Activated T-cell treated with anti-CD3 and anti-CD28 coated beads for 48 hours (primary cell): Measurements from ENCODE around the gene PPP1R10.

Experiments
- DNase-seq: peaks from one replicate; pipeline ENCODE4 v3.0.0-alpha.2; 2020; ENCODE audit warnings: low read depth

The PPP1R10 gene

DNA sequence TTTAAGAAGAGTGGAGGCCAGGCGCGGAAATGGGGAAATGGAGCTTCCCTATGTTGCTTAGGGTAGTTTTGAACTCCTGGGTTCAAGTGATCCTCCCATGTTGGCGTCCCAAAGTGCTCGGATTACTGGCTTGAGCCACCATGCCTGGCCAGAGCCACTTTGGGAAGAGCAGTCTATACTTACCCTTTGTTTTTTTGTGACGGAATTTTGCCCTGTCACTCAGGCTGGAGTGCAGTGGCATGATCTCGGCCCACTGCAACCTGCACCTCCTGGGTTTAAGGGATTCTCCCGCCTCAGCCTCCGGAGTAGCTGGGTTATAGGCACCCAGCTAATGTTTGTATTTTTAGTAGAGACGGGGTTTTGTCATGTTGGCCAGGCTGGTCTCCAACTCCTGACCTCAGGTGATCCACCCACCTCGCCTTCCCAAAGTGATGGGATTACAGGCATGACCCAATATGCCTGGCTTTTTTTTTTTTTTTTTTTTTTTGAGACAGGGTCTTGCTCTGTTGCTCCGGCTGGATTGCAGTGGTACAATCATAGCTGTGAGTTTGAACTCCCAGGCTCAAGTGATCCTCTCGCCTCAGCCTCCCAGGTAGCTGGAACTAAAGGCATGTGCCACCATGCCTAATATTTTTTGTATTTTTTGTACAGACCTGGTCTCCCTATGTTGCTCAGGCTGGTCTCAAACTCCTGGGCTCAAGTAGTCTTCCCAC, 18.0 kb downstream of the PPP1R10 start:
- no peak for DNase-seq

DNA sequence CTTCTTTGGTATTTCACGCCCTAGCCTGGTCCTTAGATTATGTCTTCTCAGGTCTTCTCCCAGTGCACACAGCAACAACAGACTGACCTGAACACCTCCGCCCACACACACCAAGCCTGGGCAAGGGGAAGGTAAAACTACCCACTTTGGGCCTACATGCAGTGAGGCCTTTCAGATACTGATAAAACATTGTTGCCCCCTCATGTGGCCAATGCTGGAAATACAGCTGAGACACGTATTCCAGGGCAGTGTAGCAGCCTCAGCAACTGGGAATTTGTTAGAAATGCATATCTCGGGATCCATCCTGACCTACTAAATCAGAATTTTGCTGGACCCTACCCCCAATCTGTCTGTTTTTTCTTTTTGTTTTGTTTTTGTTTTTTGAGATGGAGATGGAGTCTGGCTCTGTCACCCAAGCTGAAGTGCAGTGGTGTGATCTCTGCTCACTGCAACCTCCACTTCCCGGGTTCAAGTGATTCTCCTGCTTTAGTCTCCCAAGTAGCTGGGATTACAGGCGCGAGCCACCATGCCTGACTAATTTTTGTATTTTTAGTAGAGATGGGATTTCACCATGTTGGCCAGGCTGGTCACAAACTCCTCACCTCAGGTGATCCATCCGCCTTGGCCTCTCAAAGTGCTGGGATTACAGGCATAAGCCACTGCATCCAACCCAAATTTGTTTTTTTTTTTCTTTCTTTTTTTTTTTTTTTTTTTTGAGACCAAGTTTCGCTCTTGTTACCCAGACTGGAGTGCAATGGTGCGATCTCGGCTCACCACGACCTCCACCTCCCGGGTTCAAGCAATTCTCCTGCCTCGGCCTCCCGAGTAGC, 19.5 kb downstream of the PPP1R10 start:
- DNase-seq = peak; percentile 67

DNA sequence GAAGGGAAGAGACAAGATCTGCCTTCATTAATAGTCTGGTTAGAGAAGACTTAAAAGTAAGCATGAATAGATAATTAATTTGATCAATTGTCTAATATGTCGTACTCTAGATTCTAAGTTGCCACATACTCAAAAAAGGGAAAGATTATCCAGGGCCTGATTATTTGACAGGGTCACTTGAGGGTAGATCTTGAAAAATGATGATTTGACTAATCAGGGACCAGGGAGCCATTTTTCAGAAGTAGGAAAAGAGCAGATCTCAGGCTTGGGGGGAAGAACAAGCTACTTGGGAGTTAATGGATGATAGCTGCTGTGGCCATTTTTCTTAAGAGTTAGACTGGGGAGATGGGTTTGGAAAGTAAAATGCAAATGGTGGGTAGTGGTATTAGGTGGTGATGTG, 24.8 kb downstream of the PPP1R10 start:
- no peak for DNase-seq

DNA sequence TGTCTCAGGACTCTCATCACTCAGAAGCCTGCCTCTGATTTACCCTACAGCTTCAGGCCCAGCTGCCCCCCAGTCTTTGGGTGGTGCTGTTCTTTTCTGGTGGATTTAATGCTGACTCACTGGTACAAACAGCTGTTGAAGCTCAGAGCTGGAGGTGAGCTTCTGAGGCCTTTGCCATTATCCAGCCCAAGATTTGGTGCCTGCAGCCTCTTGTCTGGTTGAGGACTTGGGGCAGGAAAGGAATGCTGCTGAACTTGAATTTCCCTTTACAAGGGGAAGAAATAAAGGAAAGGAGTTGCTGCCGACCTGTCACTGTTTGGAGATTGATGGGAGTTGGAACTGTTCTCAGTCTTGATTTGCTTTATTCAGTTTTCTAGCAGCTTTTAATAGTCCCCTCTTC, 26.0 kb downstream of the PPP1R10 start:
- no peak for DNase-seq

DNA sequence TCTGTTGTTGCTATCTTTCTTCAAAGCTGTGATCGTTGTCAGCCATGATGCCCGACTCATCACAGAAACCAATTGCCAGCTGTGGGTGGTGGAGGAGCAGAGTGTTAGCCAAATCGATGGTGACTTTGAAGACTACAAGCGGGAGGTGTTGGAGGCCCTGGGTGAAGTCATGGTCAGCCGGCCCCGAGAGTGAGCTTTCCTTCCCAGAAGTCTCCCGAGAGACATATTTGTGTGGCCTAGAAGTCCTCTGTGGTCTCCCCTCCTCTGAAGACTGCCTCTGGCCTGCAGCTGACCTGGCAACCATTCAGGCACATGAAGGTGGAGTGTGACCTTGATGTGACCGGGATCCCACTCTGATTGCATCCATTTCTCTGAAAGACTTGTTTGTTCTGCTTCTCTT, 26.5 kb downstream of the PPP1R10 start:
- no peak for DNase-seq

DNA sequence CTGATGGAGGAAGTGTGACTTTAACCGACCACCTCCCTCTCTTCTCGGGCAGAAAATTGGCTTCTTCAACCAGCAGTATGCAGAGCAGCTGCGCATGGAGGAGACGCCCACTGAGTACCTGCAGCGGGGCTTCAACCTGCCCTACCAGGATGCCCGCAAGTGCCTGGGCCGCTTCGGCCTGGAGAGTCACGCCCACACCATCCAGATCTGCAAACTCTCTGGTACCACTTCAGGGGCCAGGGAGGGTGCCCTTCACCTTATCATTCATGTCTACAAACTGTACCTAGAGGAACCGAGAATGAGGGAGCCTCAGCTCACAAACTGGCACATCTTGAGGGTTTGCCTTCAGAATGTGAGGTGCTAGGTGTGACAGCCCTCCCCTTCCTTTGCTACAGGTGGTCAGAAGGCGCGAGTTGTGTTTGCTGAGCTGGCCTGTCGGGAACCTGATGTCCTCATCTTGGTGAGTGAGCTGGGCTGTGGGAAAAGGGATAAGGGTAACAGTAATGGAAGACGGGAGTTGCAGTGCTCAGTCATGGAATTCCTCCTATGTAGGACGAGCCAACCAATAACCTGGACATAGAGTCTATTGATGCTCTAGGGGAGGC, 27.2 kb downstream of the PPP1R10 start:
- no peak for DNase-seq

DNA sequence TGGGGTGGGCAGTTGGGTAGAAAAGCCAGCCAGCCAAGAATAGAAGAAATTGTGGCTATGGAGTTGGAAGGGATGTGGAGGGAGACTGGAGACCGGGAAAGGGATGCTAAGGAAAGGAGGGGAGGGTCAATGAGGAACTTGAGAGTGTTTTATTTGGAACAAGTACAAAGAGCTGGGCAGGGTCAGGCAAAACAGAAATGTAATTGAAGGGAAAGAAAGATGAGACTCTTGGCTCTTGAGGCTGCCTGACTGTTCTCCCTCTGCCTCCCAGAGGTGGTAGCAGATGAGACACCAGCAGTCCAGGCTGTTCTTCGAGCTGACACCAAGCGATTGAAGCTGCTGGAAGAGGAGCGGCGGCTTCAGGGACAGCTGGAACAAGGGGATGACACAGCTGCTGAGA, 33.1 kb downstream of the PPP1R10 start:
- no peak for DNase-seq

DNA sequence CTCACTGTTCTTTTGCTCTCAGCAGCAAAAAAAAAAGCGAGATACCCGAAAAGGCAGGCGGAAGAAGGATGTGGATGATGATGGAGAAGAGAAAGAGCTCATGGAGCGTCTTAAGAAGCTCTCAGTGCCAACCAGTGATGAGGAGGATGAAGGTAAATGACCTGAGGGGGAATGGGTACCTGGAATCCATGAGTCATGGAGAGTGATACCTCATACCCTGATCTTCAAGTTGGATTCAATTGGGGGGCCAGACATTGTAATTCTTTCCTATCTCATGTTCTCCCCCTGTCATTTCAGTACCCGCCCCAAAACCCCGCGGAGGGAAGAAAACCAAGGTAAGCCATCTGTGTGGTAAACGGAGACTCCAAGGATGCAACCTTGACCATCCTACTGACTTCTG, 39.0 kb downstream of the PPP1R10 start:
- no peak for DNase-seq

DNA sequence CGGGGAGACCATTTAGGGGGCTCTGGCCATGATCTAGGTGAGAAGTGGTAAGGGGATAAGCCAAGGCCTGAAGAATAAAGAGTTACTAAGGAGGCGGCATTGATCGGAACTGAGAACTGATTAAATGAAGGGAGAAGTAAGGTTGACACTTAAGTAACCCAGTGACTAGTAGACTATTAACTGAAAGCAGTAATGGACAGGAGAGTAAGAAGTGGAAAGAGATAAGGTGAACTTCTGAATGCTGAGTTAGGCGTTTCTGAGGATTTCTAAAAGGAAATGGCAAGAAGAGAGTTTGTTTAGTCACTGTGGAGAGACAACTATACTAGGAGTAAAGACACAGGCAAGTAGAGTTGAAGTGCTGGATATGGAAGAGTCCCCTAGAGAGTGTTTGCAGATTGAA, 43.9 kb downstream of the PPP1R10 start:
- no peak for DNase-seq

DNA sequence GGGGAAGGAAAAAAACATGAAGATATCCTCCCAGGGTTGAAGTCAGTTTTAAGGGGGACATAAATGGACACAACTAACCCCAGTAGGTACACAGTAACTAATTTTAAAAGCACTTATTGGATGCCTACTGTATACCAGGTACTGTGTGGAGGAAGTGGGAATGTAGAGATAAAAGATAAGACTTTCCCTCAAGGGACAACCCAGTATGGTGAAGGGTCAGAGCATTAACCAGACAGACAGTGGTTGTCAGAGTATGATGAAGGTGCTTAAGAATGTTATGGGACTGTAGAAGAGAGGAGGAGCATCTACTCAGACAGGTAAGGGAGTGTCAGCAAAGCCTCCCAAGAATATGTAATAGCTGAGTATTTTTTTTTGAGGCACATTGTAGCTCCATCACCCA, 44.9 kb downstream of the PPP1R10 start:
- DNase-seq = no peak

DNA sequence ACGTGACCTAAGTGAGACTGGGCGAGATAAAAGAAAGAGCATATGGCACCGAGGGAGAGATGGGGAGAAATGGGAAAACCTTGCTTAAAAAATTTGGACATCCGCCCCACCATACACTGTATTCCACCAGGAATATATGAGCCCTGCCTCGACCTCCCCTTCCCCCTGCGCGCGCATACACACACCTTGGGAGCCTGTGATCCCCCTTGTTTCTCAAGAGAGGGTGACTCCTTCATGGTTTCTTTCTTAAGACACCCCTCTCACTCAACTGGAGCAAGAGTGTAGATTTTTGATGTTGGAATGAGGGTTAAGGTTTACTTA, 45.3 kb downstream of the PPP1R10 start:
- DNase-seq = no peak

DNA sequence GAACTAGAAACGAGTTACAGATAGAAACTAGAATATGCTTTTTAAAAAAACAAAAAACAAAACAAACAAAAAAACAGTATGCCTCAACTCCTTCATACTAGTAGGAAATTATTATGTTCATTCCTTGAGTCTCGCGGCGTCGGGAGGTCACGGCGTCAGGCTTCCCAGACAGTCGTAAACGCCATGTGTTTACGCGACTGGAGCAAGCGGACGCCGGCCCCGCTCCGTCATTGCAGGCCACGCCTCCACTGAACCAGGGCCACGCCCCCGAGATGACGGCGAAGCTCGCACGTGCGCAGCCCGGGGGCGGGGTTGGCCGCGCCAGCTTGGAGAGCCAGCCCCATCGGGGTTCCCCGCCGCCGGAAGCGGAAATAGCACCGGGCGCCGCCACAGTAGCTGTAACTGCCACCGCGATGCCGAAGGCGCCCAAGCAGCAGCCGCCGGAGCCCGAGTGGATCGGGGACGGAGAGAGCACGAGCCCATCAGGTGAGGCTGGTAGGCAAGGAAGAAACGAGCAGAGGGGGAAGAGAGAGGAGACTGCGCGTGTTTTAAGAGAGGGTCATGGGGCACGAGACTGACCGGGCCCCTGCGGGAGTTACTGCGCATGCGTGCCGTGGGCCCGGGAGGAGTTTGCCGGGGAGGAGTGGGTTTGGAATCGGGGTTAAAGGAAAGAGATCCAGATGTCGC, 45.8 kb downstream of the PPP1R10 start, which contains the start of gene ABCF1:
Gene ABCF1, plus strand, starts transcription at position 368 of the 687 bp plus-strand sequence. Its CDS starts 46 bp downstream, at position 414.
- peak; percentile 100 for DNase-seq

DNA sequence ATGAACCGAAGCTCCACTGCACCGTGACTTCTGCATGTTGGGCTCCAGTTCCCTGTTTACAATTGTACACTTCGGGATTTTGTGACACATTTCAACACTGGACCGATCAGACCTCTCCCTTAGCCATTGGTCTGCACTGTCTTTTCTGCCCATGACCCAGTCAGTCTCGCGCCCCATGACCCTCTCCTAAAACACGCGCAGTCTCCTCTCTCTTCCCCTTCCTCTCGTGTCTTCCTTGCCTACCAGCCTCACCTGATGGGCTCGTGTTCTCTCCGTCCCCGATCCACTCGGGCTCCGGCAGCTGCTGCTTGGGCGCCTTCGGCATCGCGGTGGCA, 46.3 kb downstream of the PPP1R10 start:
- no peak for DNase-seq

DNA sequence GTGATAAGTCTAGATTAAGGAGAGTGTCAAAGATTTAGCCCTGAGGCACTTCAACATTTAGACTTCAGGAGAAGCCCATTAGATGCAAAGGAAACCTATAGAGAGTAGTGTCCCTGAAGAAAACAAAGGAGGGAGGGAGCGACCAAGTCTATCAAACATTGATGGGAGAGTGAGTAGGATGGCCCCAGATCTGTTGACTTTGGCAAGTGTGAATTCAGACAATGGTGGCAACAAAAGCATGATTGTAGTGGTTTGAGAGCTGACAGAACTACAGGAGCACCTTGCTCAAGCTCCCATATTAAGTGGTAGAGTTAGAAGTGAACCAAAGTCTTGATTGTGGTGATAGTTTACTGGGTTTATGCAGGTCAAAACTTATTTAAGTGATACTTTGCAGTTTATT, 46.8 kb downstream of the PPP1R10 start:
- DNase-seq = no peak

DNA sequence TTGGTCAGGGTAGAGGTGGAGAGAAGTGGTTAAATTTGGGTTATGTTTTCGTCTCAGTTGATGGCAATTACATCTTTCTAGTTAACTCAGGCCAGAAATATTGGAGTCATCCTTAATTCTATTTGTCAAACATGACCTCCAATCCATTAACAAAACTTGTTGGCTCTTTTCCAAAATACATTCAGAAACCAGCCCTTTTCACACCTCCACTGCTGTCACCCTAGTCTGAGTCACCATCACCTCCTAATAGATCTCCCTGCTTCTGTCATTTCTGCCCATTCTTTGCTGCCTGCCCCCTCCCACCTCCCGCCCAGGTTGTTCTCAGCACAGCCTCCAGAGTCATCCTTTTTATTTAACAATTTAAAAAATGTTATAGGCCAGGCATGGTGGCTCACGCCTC, 48.8 kb downstream of the PPP1R10 start:
- DNase-seq = peak; percentile 34

DNA sequence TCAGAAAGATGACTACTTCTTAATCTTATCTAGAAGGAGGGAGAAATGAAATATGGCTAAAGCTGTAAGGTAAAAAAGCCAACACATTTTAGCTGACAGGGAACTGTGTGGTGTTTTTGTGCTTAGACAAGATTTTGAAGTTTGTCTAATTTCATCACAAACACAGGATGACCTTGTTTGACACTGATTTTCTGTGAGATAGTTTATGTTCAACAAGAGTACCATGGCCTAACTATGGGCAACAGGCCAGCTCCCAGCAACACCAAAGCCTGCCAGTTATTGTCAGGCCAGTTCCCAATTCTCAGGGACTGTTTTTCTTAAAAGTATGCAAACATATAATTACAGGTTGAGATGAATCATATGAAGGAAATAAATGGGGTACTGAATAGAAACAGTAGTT, 51.3 kb downstream of the PPP1R10 start:
- no peak for DNase-seq

DNA sequence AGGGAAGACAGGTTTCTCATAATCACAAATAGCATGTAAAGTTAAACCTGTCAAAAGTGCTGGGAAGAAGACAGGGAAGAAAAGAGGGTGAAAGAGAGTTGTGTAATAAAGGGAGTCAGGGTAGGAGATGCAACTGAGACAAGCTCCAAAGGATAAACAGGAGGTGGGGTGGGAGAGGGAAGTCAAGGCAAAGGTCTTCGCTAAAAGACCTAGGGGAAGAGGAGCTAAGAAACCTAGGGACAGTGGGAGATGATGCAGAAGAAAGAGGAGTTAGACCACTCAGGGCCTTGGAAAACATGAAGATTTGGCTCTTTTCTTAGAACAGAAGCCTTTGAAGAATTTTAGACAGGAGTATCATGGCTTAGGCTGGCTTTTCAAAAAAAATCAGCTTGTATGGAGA, 52.9 kb downstream of the PPP1R10 start:
- DNase-seq = no peak

DNA sequence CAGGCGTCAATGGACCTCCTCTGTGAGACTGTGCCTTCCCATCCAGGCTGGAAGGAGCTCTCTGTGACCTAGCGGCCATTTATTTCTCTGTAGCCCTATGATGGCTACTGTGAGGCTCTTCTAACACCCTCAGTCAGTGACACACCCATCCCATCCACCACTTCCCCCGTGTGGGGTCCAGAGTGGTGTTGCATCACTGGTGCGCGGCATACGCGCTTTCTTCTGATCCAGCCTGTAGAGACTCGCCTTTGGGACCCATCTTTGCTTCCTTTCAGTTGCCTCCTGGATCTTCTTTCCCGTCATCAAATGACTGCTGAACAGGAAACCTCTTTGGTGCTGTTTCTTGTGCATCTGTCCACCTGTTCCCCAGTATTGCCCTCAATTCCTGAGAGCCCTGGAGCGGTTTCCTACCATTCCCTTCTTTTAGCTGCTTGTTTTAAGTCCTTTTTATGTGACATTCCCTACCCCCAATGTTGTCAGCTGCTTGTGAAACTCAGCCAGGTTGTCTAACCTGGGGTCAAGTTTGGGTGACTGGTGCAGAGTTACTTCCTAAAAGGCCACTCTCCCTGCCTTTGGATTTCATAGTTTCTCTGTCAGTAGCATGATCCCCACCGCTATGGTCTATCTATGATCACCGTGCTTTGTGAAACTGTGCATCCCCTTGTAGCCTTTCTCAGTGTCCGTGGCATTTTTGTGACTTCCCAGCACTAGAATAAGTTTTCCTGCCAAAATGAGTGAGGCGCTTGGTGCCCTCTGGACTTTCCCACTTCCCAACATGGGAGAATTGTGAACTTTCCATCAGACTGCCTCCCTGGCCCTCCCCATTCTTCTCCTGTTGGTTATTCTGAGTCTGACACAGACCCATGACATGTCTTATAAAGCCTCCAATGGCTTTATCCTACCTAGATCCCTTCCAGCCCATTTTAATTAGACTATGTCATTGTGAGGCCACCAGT, 54.3 kb downstream of the PPP1R10 start:
- no peak for DNase-seq

DNA sequence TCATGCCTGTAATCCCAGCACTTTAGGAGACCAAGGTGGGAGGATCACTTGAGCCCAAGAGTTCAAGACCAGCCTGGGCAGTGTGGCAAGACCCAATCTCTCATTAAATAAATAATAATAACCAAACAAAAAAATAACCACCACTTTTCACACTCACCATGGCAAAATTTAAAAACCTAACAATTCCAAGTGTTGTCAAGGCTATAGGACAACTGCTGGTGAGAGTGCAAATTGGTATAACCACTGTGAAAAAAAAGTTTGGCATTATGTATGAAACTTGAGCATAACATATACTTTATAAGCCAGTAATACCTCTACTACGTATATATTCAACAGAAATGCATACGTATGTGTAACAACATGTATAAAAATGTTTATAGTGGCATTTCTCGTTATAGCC, 56.1 kb downstream of the PPP1R10 start:
- no peak for DNase-seq

DNA sequence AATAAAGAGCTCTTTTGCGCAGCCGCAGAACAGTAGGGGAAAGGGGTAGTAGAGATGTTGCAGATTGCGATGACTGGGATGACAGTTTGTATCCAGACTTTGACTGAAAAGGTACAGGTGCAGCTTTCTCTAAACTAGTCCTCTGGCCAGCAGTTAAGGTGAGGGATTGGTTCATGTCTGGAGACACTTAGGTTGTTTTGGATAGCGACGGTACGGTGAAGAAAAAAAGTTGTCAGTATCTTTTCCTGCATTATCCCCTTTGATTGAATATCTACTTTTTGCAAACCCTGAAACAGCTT, 59.4 kb downstream of the PPP1R10 start:
- no peak for DNase-seq

DNA sequence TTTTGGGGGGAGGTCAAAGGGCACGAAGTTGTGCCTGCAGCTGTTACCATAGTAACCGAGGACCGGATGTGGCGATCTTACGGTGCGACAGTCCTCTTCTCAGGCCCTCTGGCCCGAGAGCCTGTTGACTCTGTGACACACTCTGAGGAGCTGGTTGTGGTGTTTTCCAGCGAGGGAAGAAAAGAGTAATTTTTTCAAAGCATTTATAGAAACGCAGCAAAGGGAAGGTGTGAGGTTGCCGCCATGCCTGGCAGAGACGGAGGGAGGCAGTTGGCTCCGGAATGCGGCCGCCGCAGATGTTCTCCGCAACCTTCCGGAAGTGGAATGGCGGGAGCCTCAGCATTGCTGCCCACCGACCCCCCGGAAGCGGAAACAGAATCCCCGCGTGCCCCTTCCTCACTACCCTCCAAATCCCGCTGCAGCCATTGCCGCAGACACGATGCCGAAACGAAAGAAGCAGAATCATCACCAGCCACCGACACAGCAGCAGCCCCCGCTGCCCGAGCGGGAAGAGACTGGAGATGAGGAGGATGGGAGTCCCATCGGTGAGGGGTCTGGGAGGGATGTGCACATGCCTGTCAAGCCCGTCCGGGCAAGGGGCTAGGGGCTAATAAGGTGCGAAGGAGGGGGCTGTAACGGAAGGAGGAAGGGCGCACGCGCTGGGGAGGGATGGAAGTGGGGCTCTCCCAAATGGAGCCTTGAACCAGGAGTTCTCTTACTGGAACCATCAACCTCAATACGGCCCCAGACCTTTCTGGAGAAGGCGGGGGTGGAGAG, 59.9 kb downstream of the PPP1R10 start, which contains the start of gene PRR3:
Gene PRR3, plus strand, starts transcription at position 390 of the 777 bp plus-strand sequence. Its CDS starts 50 bp downstream, at position 440.
- peak; percentile 85 for DNase-seq
